ENCODE data around the gene GGA3. TPM values are rescaled to one million over a fixed set of nuclear protein-coding genes. Genes with fewer than 3 reads are reported as not detected.
"Not testable (repeated sequence)": the region's sequence is repeated elsewhere in the genome, so short reads cannot be mapped to it uniquely, and the experiment has no call there.

GGA3 gene
- total RNA-seq, 2 donors from 2014 or later, result 28.0 to 32.4 TPM

DNA sequence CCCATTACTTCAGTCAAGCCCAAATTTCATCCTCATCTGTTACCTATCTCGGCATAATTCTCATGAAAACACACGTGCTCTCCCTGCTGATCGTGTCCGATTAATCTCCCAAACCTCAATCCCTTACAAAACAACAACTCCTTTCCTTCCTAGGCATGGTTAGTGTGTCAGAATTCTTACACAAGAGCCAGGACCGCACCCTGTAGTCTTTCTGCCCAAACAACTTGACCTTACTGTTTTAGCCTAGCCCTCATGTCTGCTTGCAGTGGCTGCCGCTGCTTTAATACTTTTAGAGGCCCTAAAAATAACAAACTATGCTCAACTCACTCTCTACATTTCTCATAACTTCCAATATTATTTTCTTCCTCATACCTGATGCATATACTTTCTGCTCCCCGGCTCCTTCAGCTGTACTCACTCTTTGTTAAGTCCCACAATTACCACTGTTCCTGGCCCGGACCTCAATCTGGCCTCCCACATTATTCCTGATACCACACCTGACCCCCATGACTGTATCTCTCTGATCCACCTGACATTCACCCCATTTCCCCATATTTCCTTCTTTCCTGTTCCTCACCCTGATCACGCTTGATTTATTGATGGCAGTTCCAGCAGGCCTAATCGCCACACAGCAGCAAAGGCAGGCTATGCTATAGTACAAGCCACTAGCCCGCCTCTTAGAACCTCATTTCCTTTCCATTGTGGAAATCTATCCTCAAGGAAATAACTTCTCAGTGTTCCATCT lies 5.3 kb downstream of the GGA3 start:
- DNase-seq (ENCODE audit: low spot score); intact Hi-C loops (cut with DNase I): not testable (repeated sequence)

DNA sequence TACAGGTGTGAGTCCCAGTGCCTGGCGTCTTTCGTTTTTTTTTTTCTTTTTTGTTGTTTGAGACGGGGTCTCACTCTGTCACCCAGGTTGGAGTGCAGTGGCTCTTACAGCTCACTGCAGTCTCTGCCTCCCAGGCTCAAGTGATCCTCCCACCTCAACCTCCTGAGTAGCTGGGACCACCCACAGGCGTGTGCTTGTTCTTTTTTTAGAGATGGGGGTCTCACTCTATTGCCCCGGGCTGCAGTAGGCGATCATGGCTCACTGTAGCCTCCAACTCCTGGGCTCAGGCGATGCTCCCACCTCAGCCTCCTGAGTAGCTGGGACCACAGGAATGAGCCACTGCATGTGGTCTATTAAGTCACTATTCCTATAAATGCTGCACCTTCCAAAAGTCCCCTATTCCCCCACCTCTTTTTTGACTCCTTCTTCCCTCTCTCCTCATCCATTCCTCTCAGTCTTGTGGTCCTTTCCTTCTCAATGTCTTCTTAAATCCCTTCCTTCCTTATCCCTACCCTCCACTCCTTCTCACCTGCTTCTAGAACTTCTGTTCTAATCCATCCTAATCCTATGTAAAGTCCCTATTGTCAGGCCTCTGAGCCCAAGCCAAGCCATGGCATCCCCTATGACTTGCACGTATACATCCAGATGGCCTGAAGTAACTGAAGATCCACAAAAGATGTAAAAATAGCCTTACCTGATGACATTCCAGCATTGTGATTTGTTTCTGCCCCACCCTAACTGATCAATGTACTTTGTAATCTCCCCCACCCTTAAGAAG lies 9.2 kb downstream of the GGA3 start:
- DNase-seq (ENCODE audit: low spot score), result no peak

GRCh38 chr17:75250009-75250471 lies 11.4 kb downstream of the GGA3 start:
- intact Hi-C loops (cut with DNase I), result no loop called here
- DNase-seq (ENCODE audit: low spot score), result no peak

More for the DNA sequence above, 9.2 kb downstream of the GGA3 start:
- intact Hi-C loops (cut with DNase I), result no loop called here

DNA sequence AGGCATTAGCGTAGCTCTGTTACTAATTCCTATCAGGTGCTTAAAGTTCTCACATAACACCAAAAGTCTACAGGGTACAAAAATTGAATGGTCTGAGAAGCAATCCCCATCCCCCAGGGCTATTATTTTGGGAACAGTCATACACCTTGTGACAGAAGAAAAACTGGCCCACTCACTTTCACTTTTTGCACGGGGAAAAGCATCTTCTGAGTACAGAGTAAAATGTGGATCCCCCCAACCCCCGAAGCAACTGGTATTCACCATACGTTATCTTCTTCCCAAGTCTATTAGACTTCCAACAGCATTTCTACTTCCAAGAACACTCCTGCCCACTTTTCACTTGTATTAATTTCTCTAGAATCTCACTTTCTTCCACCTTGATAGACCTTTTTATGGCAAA lies 11.8 kb downstream of the GGA3 start:
- intact Hi-C loops (cut with DNase I), result no loop called here
- DNase-seq (ENCODE audit: low spot score), result no peak

DNA sequence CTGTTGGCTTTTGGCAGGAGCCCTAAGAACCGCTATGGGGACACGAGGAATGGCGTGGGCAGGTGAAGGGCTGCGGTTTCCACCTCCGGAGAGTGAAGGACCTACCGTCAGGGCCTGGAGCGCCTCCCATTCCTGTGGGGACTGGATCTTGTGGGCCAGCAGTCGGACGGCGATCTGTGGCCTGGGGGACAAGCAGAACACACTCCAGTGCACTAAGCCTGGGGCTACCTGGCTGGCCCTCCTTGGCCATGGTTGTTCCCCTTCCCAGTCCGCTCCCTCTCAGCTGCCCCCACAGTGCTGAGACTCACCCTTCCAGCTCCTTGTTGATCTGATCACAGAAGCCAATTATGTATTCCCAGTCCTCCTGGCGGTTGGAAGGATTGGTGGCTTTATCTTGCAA lies 15.0 kb downstream of the GGA3 start:
- no peak for DNase-seq (ENCODE audit: low spot score)
- intact Hi-C loops (cut with DNase I), result no loop called here

GRCh38 chr17:75245011-75245410 lies 16.4 kb downstream of the GGA3 start:
- intact Hi-C loops (cut with DNase I), result no loop called here
- no peak for DNase-seq (ENCODE audit: low spot score)

DNA sequence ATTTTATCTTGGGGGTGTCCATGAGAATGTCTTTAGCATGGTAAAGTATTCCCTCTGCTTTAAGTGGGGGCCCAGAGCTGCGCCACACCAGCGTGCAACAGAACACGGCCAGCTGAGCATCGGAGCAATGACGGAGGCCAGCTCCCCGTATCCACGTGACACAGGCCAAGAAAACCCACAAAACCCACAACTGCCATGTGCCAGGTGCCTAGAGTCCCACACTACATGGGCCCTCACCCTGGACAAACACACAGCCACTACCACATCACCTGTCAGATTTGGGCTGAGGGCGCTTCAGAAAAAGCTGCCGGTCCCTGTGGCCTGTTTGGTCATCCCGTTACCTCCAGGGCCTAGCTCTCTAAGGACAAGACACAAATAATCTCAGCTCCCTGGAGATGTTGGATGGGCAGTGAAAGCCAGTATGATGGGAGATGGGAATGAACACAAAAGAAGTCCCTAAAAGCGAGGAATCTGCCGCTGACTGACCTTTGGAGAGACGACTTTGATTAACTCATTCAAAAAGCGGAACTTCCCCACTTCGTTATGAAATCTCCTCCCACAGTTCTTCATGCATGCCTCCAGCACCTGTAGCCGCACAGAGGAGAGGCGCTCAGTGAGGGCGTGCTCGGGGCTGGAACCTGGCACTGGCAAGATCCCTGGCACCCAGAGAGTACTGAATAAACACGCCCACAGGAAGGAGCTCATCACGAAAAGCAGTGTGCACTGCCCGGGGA lies 17.1 kb downstream of the GGA3 start:
- DNase-seq (ENCODE audit: low spot score), result no peak
- intact Hi-C loops (cut with DNase I), result no loop called here

DNA sequence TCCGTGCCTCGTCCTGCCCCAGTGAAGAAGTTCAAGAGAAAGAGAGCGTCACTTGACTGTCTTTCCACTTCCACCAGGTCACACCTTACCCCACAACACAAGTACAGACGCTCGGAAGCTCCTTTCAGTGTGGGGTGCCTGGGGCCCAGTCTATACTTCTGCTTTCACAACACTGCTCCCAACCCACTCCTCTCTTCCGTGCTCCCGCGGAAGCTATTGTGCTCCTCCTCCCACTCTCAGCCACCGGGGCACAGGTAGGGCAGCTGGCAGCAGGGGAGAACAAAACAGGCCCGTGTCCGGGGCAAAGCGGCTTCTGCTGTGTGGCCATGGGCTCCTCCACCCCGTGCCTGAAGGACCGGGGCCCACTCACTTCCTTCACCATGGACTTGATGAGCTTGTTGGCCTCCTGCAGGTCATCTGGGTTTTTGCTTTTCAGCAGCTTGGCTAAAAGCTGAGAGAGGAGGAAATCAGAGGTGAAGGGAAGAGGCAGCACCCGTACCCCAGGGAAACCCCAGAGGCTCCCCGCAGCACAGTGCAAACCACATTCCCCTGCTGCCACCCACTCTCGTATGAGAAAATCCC lies 18.9 kb downstream of the GGA3 start:
- intact Hi-C loops (cut with DNase I), result no loop called here
- no peak for DNase-seq (ENCODE audit: low spot score)

DNA sequence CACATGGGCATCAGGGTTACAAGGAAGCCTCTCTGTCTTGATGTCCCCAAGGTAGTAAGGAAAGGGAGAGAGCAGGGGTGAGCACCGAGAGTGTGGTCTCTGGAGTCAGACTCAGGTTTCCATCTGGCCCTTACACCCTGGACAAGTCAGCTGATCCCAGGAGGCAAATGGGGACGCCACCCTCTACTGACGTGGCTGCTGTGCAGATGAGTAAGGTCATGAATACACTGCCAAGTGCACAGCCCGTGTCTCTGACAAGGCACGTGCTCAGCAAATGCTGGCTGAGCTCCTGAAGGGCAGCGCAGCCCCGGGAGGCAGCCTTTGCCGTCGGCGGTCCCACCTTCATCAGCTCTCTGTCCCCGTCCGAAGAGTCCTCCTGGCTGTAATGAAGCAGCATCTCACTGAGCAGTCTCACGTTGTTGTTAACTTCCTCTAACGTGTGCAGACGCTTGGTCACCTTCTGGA lies 19.4 kb downstream of the GGA3 start:
- intact Hi-C loops (cut with DNase I), result no loop called here
- no peak for DNase-seq (ENCODE audit: low spot score)

DNA sequence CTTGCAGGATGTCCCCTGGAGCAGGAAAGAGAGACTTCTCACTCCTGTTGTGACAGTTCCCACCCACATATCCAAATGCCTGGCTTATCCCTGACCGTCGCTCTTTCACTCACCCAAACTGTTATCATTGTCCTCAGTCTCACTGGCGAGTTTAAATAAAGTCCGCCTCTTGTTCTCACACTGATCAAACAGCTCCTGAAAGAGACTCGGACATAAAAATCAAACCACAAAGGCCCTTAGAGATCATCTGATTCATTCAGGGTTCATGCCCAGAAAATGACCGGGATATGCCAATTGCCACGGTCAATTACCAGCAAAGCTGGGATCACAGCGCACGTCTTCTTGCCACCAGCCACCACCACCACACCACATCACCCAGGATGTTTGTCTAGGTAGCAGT lies 19.9 kb downstream of the GGA3 start:
- no peak for DNase-seq (ENCODE audit: low spot score)
- intact Hi-C loops (cut with DNase I), result no loop called here

DNA sequence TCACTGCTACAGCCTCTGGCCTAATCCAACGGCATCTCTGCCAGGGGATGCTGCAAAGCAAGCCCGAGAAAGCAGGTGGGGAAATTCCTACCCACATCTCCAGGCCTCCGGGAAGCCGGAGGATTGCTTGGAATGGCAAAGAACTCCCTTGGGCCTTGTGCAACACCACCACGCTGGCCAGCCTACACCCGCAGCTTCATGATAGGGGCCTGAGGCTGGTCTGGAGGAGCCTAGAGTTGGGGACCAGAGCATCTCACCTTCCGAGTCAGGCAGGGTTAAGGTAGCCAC lies 20.3 kb downstream of the GGA3 start:
- intact Hi-C loops (cut with DNase I), result no loop called here
- no peak for DNase-seq (ENCODE audit: low spot score)

GRCh38 chr17:75240394-75241142 lies 20.8 kb downstream of the GGA3 start:
- intact Hi-C loops (cut with DNase I), result no loop called here
- no peak for DNase-seq (ENCODE audit: low spot score)

DNA sequence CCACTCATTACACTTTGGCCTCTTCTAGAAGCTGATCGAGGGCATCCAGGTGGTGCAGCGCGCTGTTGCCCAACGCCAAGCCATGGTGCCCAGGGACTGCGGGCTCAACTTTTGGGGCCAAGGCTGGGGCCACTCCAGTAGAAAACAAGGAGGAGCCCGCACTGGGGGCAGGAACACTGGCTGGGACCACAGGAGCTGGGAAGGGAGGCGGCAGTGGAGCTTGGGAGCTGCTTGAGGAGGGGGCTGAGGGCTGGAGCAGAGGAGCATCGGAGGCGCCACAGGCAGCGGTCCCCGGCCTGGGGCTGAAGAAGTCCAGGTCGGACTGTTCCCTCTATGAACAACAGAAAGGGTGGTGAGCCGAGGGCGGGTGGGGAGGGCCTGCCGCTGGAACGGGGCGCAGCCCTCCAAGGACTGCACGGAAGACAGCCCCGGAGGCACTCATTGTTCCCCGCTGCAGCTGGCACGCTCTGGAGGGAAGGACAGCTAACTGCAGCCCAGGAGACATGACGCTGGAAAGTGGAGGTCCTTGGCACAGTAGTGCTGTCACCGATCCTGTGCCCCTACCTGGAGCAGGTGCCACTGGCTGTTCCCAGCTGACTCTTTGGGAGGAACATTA lies 21.5 kb downstream of the GGA3 start:
- DNase-seq (ENCODE audit: low spot score), result no peak

DNA sequence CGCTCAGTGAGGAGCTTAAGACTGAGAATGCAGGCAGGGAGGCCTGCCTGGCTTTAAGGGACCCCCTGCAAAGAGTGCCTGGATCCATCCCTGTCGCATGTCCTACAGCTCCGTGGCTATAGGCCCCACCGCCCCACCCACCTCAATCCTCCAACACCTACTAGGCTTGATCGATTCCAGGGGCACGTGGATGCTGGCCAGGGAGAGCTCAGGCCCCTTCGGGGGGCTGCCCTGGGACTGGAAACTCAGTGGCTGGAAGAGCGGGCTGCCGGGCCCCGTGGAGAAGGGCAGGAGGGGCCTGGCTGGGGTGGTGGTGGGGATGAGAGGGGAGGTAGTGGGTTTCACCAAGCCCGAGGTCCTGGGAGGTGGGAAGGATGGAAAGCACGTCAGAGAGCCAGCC lies 22.2 kb downstream of the GGA3 start:
- intact Hi-C loops (cut with DNase I), result no loop called here

More for the DNA sequence above, 21.5 kb downstream of the GGA3 start:
- intact Hi-C loops (cut with DNase I), result no loop called here

GRCh38 chr17:75238684-75239191 lies 22.7 kb downstream of the GGA3 start:
- DNase-seq (ENCODE audit: low spot score), result no peak
- intact Hi-C loops (cut with DNase I), result no loop called here

More for the DNA sequence above, 22.2 kb downstream of the GGA3 start:
- DNase-seq (ENCODE audit: low spot score), result no peak

DNA sequence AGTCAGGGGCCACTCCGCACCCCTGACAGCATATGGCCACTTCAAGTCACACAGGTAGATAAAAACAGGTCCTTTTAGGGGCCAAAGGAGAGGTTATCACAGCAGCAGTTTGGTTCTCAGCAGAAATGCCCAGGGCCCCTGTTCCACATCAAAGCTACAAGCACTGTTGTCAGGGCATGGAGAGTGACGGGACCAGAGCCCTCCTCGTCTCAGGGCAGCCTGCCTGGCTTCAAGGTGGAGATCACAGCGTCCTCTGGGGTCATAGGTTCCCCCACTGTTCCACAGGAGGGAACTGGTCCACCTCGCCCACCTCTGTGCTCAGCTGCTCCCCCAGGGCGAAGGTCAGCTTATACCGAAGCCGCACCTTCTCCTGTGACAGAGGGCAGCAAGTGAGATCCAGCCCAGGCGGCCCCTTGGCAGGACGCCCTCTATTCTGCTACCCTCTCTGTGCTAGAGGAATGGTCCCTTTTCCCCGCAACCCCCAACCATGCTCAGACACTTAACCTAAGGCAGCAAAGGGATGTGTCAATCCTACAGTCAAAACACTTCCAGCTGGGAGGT lies 23.3 kb downstream of the GGA3 start:
- intact Hi-C loops (cut with DNase I), result no loop called here
- no peak for DNase-seq (ENCODE audit: low spot score)

DNA sequence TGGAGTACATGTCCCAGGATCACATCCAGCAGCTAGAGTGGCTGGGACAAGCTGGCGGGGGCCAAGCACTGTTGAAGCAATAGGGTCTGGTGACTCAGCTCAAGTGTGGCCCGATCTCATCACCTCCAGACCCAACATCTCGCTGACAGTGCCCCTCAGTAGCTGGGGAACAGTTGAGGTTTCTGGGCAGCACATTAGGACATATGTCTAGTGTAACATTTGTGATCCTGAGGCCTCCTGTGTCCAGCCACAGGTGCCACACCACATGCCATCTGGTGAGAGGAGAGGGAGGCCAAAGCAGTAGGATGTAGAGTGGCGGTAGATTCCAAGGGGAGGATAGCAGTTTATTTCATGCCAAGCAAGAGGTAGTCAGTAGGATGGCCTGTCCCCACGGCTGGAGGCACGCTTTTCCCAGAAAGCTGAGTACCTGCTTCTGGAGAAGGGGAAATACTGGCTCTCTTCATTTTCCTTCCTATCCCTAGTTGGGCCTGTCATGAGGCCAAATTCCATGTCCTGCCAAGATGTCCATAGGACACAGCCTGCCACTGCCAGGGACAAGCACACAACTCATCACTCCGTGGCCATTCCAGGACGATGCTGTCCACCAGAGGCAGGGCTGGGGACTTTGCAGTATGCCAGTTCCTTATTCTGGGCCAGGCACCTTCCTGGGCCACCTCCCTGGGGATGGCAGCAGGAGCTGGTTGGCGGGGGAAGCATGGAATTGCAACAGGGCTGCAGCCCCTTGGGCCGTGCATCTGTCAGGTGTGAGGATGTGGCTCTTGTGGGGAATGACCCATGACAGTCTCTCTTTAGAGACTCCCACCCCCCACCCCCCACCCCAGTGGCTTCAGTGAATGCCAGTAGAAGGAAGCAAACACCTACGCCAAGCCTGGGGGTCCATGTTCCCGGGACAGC lies 24.0 kb downstream of the GGA3 start:
- intact Hi-C loops (cut with DNase I), result no loop called here
- no peak for DNase-seq (ENCODE audit: low spot score)
